SK-N-SH (cell line): ENCODE data around the gene GPATCH2L. TPM values are rescaled to one million over a fixed set of nuclear protein-coding genes. Genes with fewer than 3 reads are reported as not detected.

ENCODE experiments used
- CTCF ChIA-PET: fragments of 300-600, 350-600 bp; formaldehyde crosslinking; extraction: SDS; loops from one replicate; lab custom pipeline; 2021; lab: Yijun Ruan, JAX
- POLR2A ChIA-PET: fragments of 350-600 bp; sonication (Branson Sonifier 250); formaldehyde crosslinking; extraction: SDS; loops from one replicate; lab custom pipeline; 2020; ENCODE audit warnings: antibody characterized with exemption, inconsistent platforms; lab: Yijun Ruan, JAX
- DNase-seq: peaks from one replicate; pipeline ENCODE4 v3.0.0; 2012
- H2AFZ ChIP-seq: fragments of 200-600 bp; sonication (generic); 2 replicates; pipeline ENCODE4 v1.8.1; 2016; ENCODE audit warnings: antibody characterized with exemption, mild to moderate bottlenecking, low read depth
- H3F3A ChIP-seq: fragments of 200-600 bp; sonication (generic); replicated peaks from 2 replicates; pipeline ENCODE3; 2016; ENCODE audit warnings: antibody characterized with exemption, mild to moderate bottlenecking; ENCODE audit not compliant: insufficient read depth
- H3K27ac ChIP-seq, 2 experiments: fragments of 200-500 bp in 1 of 2; fragments of 200-600 bp in 1 of 2; sonication (Bioruptor generic) in 1 of 2; sonication (generic), shearing (Covaris generic) in 1 of 2; 2 replicates each; pipeline versions ENCODE4 v1.5.1 to v1.6.1; 2014 to 2016; ENCODE audit warnings: low read depth in 2 of 2, inconsistent platforms in 1 of 2, low read length in 1 of 2, mild to moderate bottlenecking in 1 of 2, mixed read lengths in 1 of 2
- H3K27me3 ChIP-seq: fragments of 200-600 bp; sonication (generic), shearing (Covaris generic); 2 replicates; pipeline ENCODE4 v1.6.1; 2016; ENCODE audit warnings: mixed run types; ENCODE audit not compliant: insufficient read depth
- H3K36me3 ChIP-seq, 2 experiments: fragments of 200-500 bp in 1 of 2; fragments of 200-600 bp in 1 of 2; sonication (Bioruptor generic) in 1 of 2; sonication (generic) in 1 of 2; replicated peaks in 1 of 2; 2 replicates each; pipeline versions ENCODE3 to v1.5.1; 2014 to 2016; ENCODE audit warnings: low read length in 1 of 2, mild to moderate bottlenecking in 1 of 2; ENCODE audit not compliant: insufficient read depth in 2 of 2, control insufficient read depth in 1 of 2
- H3K4me1 ChIP-seq, 2 experiments: fragments of 200-500 bp in 1 of 2; fragments of 200-600 bp in 1 of 2; sonication (Bioruptor generic) in 1 of 2; sonication (generic), shearing (Covaris generic) in 1 of 2; 2 replicates each; pipeline versions ENCODE4 v1.5.1 to v1.6.1; 2014 to 2016; ENCODE audit warnings: low read depth in 1 of 2, low read length in 1 of 2, mixed run types in 1 of 2; ENCODE audit not compliant: insufficient read depth in 2 of 2, control insufficient read depth in 1 of 2
- H3K4me2 ChIP-seq: fragments of 200-600 bp; sonication (generic), shearing (Covaris generic); 2 replicates; pipeline ENCODE4 v1.6.1; 2017; ENCODE audit warnings: mixed run types
- H3K4me3 ChIP-seq, 2 experiments: fragments of 200-500 bp in 1 of 2; fragments of 200-600 bp in 1 of 2; sonication (Bioruptor generic) in 1 of 2; sonication (generic), shearing (Covaris generic) in 1 of 2; 2 replicates each; pipeline versions ENCODE4 v1.5.1 to v1.8.1; 2014 to 2016; ENCODE audit warnings: low read depth in 2 of 2, inconsistent platforms in 1 of 2, low read length in 1 of 2, mild to moderate bottlenecking in 1 of 2, mixed read lengths in 1 of 2, moderate library complexity in 1 of 2
- H3K79me2 ChIP-seq: fragments of 200-600 bp; sonication (generic); 2 replicates; pipeline ENCODE4 v1.8.1; 2017; ENCODE audit warnings: mild to moderate bottlenecking; ENCODE audit not compliant: insufficient read depth
- H3K9ac ChIP-seq: fragments of 200-600 bp; sonication (generic); 2 replicates; pipeline ENCODE4 v1.6.1; 2017; ENCODE audit warnings: mixed run types
- H3K9me2 ChIP-seq: fragments of 200-600 bp; sonication (generic); 2 replicates; pipeline ENCODE4 v1.6.1; 2017; ENCODE audit warnings: mixed run types
- H3K9me3 ChIP-seq: fragments of 200-600 bp; sonication (generic); 2 replicates; pipeline ENCODE4 v1.6.1; 2017; ENCODE audit warnings: mixed run types, mild to moderate bottlenecking, moderate library complexity
- H4K20me1 ChIP-seq: fragments of 200-600 bp; sonication (generic); 2 replicates; pipeline ENCODE4 v1.6.1; 2017; ENCODE audit warnings: mild to moderate bottlenecking, mixed run types; ENCODE audit not compliant: insufficient read depth
- EP300 ChIP-seq, 2 experiments: IDR thresholded peaks; 2 replicates each; pipeline versions ENCODE4 v1.4.0 to v1.6.1; 2012; ENCODE audit warnings: borderline replicate concordance in 1 of 2, low read depth in 1 of 2, low read length in 1 of 2
- MXI1 ChIP-seq: IDR thresholded peaks from 2 replicates; pipeline ENCODE4 v1.6.1; 2012; ENCODE audit warnings: mild to moderate bottlenecking, low read depth, low read length, improper control_type of control experiment
- NFIC ChIP-seq: IDR thresholded peaks from 2 replicates; pipeline ENCODE4 v1.4.0; 2012; ENCODE audit warnings: borderline replicate concordance
- NRF1 ChIP-seq: IDR thresholded peaks from 2 replicates; pipeline ENCODE4 v1.6.1; 2012; ENCODE audit warnings: low read depth, mild to moderate bottlenecking, low read length
- REST ChIP-seq: IDR thresholded peaks from 2 replicates; pipeline ENCODE4 v1.6.1; 2012; ENCODE audit warnings: mild to moderate bottlenecking, low read depth, low read length, moderate library complexity
- RFX5 ChIP-seq: IDR thresholded peaks from 2 replicates; pipeline ENCODE4 v1.6.1; 2012; ENCODE audit warnings: mild to moderate bottlenecking, improper control_type of control experiment, low read length
- RXRA ChIP-seq: IDR thresholded peaks from 2 replicates; pipeline ENCODE4 v1.4.0; 2012; ENCODE audit warnings: low read depth, mild to moderate bottlenecking, borderline replicate concordance
- TAF1 ChIP-seq: IDR thresholded peaks from 2 replicates; pipeline ENCODE4 v1.6.1; 2012; ENCODE audit warnings: low read depth, mild to moderate bottlenecking, low read length, moderate library complexity, borderline replicate concordance
- USF2 ChIP-seq: fragments of 150-350 bp; IDR thresholded peaks from 2 replicates; pipeline ENCODE4 v1.6.1; 2017; ENCODE audit warnings: antibody characterized with exemption, low read length, low read depth, borderline replicate concordance
- ZBTB33 ChIP-seq: IDR thresholded peaks from 2 replicates; pipeline ENCODE4 v1.4.0; 2012; ENCODE audit warnings: low read depth, borderline replicate concordance
- WGBS: methylation state at CpG from one replicate; pipeline ENCODE4 v1.1.6; 2017; ENCODE audit warnings: low lambda C conversion rate; 5-methylcytosine and 5-hydroxymethylcytosine counted together
- polyA plus RNA-seq, 3 experiments: library from polyadenylated mRNA; depleted of rRNA; stranded (reverse); fragments of >200 nt; gene quantifications; 2 replicates each; pipeline ENCODE4 v1.2.3, GENCODE V29; 2012

GPATCH2L gene
- polyA plus RNA-seq, 1 of the 3 experiments (the other 2 are of a cell fraction): 17.7 TPM

GRCh38 chr14:76117789-76118484 is 33.8 kb upstream of the GPATCH2L start (continued):
- TF ChIP-seq REST: no peak
- no peak for TF ChIP-seq NFIC
- no peak for TF ChIP-seq RXRA
- TF ChIP-seq MXI1: 0 out of 2 replicates have a peak, but pooled peaks have one; percentile 29
- no peak for TF ChIP-seq NRF1
- no peak for TF ChIP-seq USF2
- TF ChIP-seq, all 33 proteins: peak for 6

GRCh38 chr14:76118594-76118993 is 33.1 kb upstream of the GPATCH2L start:
- Histone ChIP-seq H3K4me1 (peaks cover 0 to 13% of the 10 kb centered on the region in 2 experiments; a peak in 2 of 4 replicates), H3K27ac (no peak overlapping the region), H3K27me3 (peaks cover 1% of the 10 kb centered on the region; the same call in 1 of the 2 replicates), H3F3A (no peaks in the 10 kb centered on the region), H3K9me3 (no peaks in the 10 kb centered on the region), H2AFZ (no peak overlapping the region), H3K9me2 (no peaks in the 10 kb centered on the region), H3K36me3 (no peaks in the 10 kb centered on the region), H3K4me2 (no peak overlapping the region), H3K9ac (no peak overlapping the region), H3K79me2 (no peaks in the 10 kb centered on the region), H3K4me3 (no peak overlapping the region), H4K20me1 (no peaks in the 10 kb centered on the region)
- ChIA-PET CTCF (interaction anchor here (1.0 to 1.9 kb wide), 3 partner anchors 17 to 234 kb away, joined by 5 to 10 read pairs (median 7); no protein-coding TSS in a partner anchor), POLR2A (no interaction called here)
- DNase-seq: no peak
- WGBS: 47% methylated on average over 4 of the region's 4 CpGs
- no peak for TF ChIP-seq EP300 (IDR thresholded peaks at IDR 0.05; ENCODE audit: borderline replicate concordance in 1 of 2, low read depth in 1 of 2, low read length in 1 of 2)

GRCh38 chr14:76121089-76121748 is 30.5 kb upstream of the GPATCH2L start:
- Histone ChIP-seq H3K9me3 (no peaks in the 10 kb centered on the region), H3F3A (no peaks in the 10 kb centered on the region), H3K79me2 (no peaks in the 10 kb centered on the region), H3K4me3 (no peak overlapping the region), H3K27ac (no peak overlapping the region), H3K4me2 (no peak overlapping the region), H2AFZ (no peak overlapping the region), H3K9me2 (no peaks in the 10 kb centered on the region), H4K20me1 (no peaks in the 10 kb centered on the region), H3K4me1 (peaks cover 0 to 13% of the 10 kb centered on the region in 2 experiments; a peak in 2 of 4 replicates), H3K9ac (no peak overlapping the region), H3K36me3 (no peaks in the 10 kb centered on the region), H3K27me3 (no peaks in the 10 kb centered on the region)
- no peak for DNase-seq
- ChIA-PET CTCF (interaction anchor here (0.6 to 1.4 kb wide), 3 partner anchors 15 to 234 kb away, joined by 3 read pairs; no protein-coding TSS in a partner anchor), POLR2A (no interaction called here)
- WGBS: 31% methylated on average over 4 of the region's 4 CpGs
- TF ChIP-seq TAF1 (no peak), RFX5 (no peak), ZBTB33 (no peak), USF2 (no peak)
